Body of pancreas (tissue), 4 donors: ENCODE data around the gene SHISAL1. TPM values are rescaled to one million over a fixed set of nuclear protein-coding genes. Genes with fewer than 3 reads are reported as not detected.

Experiments
- ATAC-seq: fragments of 150-250 bp; one replicate; pipeline ENCODE4 v1.9.1; 2016
- DNase-seq, 4 donors: peaks; one replicate each; pipeline ENCODE4 v3.0.0-alpha.2; 2019
- H3K27ac ChIP-seq, 4 donors: fragments of 200-600 bp; sonication (generic); 1 replicate in 3 of 4; 2 replicates in 1 of 4; pipeline versions ENCODE4 v1.5.1 to v1.6.1; 2016 to 2019; ENCODE audit warnings: mild to moderate bottlenecking in 1 of 4, mixed read lengths in 1 of 4, moderate library complexity in 1 of 4
- H3K27me3 ChIP-seq, 2 donors: fragments of 200-600 bp; sonication (generic); one replicate each; pipeline ENCODE4 v1.6.0; 2016; ENCODE audit warnings: mild to moderate bottlenecking in 1 of 2
- H3K36me3 ChIP-seq, 2 donors: fragments of 200-600 bp; sonication (generic); replicated peaks in 1 of 2; 2 replicates each; pipeline ENCODE4 v1.5.1; 2016; ENCODE audit warnings: low read depth in 2 of 2; ENCODE audit not compliant: insufficient read depth in 1 of 2
- H3K4me1 ChIP-seq: fragments of 200-600 bp; sonication (generic); one replicate; pipeline ENCODE4 v1.6.0; 2016
- H3K4me3 ChIP-seq, 2 donors: fragments of 200-600 bp; sonication (generic); 1 replicate in 1 of 2; 2 replicates in 1 of 2; pipeline ENCODE4 v1.5.1; 2016 to 2019
- H3K9me3 ChIP-seq, 3 donors: fragments of 200-600 bp; sonication (generic); 1 replicate in 2 of 3; 2 replicates in 1 of 3; pipeline ENCODE4 v1.5.1; 2016
- POLR2A ChIP-seq, 3 donors: fragments of 450-650 bp; IDR thresholded peaks; one replicate each; pipeline ENCODE4 v1.6.1; 2016; ENCODE audit warnings: antibody characterized with exemption in 3 of 3, mild to moderate bottlenecking in 2 of 3
- WGBS, 2 donors: methylation state at CpG; one replicate each; pipeline ENCODE4 v1.1.5; 2017; 5-methylcytosine and 5-hydroxymethylcytosine counted together
- intact Hi-C: fragments of 100-400 bp; cut with DNase I; formaldehyde crosslinking; loops from one replicate; pipeline ENCODE4 v1.15.1; 2023
- total RNA-seq, 2 donors: library from RNA; depleted of rRNA; stranded (reverse); fragments of >200 nt; gene quantifications; one replicate each; pipeline ENCODE4 v1.1.0, GENCODE V29; 2016
- TF ChIP-seq, protein P1 (sequence below), 7 experiments: fragments of 450-650 bp in 4 of 7; fragments of 200-600 bp in 3 of 7; sonication (generic) in 3 of 7; IDR thresholded peaks; one replicate each; pipeline ENCODE4 v1.5.1; 2016 to 2019; ENCODE audit warnings: antibody characterized with exemption in 7 of 7

Gene SHISAL1
- total RNA-seq, 2 donors from 2014 or later = 0.78 to 1.6 TPM

DNA sequence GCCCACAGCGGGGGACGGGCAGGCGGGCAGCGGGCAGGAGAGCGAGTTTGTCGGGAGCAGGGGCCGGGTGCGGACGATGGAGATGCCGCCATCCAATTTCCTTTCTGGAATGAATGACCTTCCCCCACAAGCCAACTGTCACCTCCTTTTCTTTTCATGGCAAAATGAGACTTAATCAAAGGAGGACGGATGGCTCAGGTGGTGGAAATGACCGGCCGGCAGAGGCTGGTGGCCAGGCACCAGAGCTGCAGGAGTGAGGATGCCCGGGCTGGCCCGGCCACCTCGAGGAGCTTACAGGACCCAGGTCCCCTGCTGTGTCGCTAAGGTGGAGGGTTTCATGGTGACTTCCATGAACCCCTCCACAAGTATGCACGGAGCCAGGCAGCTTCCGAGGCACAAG lies 11.7 kb downstream of the SHISAL1 start:
- DNase-seq (no peak), ATAC-seq (no peak)
- Histone ChIP-seq H3K9me3 (no peaks in the 10 kb centered on the region), H3K4me1 (no peaks in the 10 kb centered on the region), H3K27me3 (no peaks in the 10 kb centered on the region), H3K4me3 (no peak overlapping the region), H3K36me3 (no peaks in the 10 kb centered on the region), H3K27ac (no peak overlapping the region)
- WGBS, 2 donors = 48 to 53% methylated on average over 17 to 19 of the region's 19 CpGs
- intact Hi-C loops = no loop called here
- TF ChIP-seq POLR2A (IDR thresholded peaks at IDR 0.05) = no peak
- TF ChIP-seq, protein P1, sequence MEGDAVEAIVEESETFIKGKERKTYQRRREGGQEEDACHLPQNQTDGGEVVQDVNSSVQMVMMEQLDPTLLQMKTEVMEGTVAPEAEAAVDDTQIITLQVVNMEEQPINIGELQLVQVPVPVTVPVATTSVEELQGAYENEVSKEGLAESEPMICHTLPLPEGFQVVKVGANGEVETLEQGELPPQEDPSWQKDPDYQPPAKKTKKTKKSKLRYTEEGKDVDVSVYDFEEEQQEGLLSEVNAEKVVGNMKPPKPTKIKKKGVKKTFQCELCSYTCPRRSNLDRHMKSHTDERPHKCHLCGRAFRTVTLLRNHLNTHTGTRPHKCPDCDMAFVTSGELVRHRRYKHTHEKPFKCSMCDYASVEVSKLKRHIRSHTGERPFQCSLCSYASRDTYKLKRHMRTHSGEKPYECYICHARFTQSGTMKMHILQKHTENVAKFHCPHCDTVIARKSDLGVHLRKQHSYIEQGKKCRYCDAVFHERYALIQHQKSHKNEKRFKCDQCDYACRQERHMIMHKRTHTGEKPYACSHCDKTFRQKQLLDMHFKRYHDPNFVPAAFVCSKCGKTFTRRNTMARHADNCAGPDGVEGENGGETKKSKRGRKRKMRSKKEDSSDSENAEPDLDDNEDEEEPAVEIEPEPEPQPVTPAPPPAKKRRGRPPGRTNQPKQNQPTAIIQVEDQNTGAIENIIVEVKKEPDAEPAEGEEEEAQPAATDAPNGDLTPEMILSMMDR (IDR thresholded peaks at IDR 0.05) = no peak

DNA sequence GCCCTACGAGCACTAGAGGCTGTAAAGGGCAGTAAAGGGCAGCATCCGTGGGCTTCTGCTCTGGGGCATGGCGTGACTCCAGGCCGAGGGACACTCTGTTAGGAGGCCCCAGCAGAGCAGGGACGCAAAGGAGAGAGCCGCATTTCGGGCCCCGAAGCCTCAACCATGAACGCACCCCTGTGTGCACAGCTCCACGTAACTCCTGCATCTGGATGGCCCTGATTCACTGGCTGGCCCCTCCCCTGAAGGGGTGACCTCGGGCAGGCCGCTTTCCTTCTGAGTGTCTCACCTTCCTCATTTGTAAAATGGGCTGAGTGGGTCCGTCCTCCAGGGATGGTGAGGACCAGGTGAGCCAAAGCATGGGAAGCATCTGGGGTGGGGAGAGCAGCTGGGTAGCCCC lies 13.6 kb downstream of the SHISAL1 start:
- TF ChIP-seq, protein P1 (IDR thresholded peaks at IDR 0.05) = no peak
- TF ChIP-seq POLR2A (IDR thresholded peaks at IDR 0.05) = no peak
- Histone ChIP-seq H3K27ac (no peak overlapping the region), H3K27me3 (no peaks in the 10 kb centered on the region), H3K4me1 (no peaks in the 10 kb centered on the region), H3K36me3 (no peaks in the 10 kb centered on the region), H3K9me3 (peaks cover 0 to 4% (median 2%) of the 10 kb centered on the region in 3 donors), H3K4me3 (no peak overlapping the region)
- no peak for ATAC-seq
- 71 to 72% methylated on average over 9 to 13 of the region's 13 CpGs for WGBS, 2 donors
- DNase-seq = no peak
- intact Hi-C loops = no loop called here

DNA sequence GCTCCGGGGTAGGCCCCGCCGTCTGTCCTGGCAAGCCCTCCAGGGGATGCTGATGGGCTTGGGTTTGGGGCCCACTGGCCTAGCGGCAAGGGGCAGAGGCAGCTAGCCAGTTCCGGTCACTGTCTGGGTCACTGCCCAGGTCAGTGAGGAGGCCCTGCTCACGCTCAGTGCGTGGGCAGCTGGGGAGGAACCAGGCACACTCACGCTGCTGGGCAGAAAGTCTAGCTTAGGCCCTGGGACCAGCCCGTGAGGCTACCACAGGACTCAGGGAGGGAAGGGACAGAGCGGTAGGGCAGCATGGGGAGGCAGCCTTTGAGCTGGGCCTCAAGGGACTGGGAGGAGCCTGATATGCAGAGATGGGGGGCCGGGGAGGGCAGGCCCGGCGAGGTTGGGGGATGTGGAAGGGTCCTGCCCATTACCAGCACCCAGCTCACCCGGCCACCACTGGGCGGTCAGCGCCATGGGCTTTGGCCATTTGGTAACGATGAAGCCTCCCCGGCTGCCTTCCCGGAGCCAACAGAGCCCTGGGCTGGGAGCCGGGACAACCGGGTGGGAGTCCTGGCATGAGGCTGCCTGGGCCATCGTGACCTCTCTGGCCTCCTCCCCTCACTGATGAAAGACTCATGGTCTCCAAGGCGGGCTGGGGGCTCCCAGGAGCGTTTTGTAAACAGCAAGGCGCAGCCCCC lies 14.2 kb downstream of the SHISAL1 start:
- Histone ChIP-seq H3K27ac (no peak overlapping the region), H3K9me3 (peaks cover 0 to 8% (median 2%) of the 10 kb centered on the region in 3 donors), H3K4me1 (no peaks in the 10 kb centered on the region), H3K27me3 (no peaks in the 10 kb centered on the region), H3K4me3 (no peak overlapping the region), H3K36me3 (no peaks in the 10 kb centered on the region)
- 80 to 86% methylated on average over 10 to 22 of the region's 25 CpGs for whole genome bisulfite sequencing, 2 donors
- ATAC-seq (no peak), DNase-seq (no peak)
- intact Hi-C loops = no loop called here
- TF ChIP-seq POLR2A (IDR thresholded peaks at IDR 0.05) = no peak
- TF ChIP-seq, protein P1 (IDR thresholded peaks at IDR 0.05) = no peak

DNA sequence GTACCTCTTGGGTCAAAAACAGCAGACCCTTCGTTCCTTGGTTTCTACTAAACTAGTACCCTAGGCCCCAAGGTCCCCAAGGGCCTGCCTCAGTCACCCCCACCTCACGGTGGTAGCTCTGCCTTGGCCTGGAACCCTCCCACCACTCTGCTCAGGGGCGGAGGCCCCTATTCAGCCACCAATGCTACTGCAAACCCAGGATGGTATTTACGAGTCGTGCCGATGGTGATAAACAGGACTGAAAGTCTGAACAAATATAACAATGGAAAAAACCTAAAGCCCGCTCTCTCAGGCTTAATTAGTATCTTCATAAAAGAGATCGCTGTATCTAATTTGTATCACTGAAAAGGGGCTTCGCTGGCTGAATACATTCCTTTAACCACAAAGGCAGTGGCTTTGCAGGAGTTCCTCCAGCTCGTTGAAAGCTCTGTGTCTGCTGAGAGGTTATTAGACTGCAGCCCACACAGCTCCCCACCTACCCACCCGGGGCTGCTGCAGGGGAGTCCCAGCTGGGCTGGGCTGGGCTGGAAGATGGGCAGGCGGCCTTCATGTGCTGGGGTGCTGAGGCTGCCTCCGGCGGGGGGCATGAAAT lies 15.2 kb downstream of the SHISAL1 start:
- H3K36me3 ChIP-seq = no peaks in the 10 kb centered on the region
- H3K4me1 ChIP-seq = no peaks in the 10 kb centered on the region
- peaks cover 0 to 8% (median 2%) of the 10 kb centered on the region in 3 donors for H3K9me3 ChIP-seq
- intact Hi-C loops = no loop called here
- TF ChIP-seq, protein P1 (IDR thresholded peaks at IDR 0.05) = no peak
- no peak for TF ChIP-seq POLR2A (IDR thresholded peaks at IDR 0.05)
- H3K27ac ChIP-seq = no peak overlapping the region
- WGBS, 2 donors = 62 to 63% methylated on average over 11 to 14 of the region's 14 CpGs
- DNase-seq (no peak), ATAC-seq (no peak)
- H3K4me3 ChIP-seq = no peak overlapping the region
- H3K27me3 ChIP-seq = no peaks in the 10 kb centered on the region

DNA sequence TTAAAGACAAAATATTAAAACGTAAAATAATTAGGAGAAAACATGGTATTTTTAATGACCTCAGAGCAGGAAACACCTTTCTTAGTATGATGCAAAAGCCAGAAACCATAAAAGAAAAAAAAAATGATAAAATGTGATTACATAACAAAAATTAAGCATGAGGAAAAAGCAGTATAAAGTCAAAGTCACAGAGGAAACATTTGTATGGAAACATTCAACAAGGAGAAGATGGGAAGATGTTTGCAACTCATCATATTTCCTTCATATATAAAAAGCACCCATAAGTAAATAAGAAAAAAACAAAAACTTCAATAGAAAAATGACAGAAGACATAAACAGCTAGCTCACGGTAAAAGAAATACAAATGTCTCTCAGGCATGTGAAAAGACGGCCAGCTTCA lies 17.3 kb downstream of the SHISAL1 start:
- Histone ChIP-seq H3K36me3 (no peaks in the 10 kb centered on the region), H3K4me1 (no peaks in the 10 kb centered on the region), H3K4me3 (no peak overlapping the region), H3K27me3 (no peaks in the 10 kb centered on the region), H3K27ac (no peak overlapping the region), H3K9me3 (peaks cover 0 to 8% (median 2%) of the 10 kb centered on the region in 3 donors)
- DNase-seq = no peak
- TF ChIP-seq POLR2A (IDR thresholded peaks at IDR 0.05) = no peak
- TF ChIP-seq, protein P1 (IDR thresholded peaks at IDR 0.05) = no peak
- WGBS, 2 donors = 56 to 72% methylated on average over 3 of the region's 3 CpGs
- intact Hi-C loops = no loop called here
- no peak for ATAC-seq
